ENCODE data around the gene DNAJB13.

- TF ChIP-seq, protein P1, sequence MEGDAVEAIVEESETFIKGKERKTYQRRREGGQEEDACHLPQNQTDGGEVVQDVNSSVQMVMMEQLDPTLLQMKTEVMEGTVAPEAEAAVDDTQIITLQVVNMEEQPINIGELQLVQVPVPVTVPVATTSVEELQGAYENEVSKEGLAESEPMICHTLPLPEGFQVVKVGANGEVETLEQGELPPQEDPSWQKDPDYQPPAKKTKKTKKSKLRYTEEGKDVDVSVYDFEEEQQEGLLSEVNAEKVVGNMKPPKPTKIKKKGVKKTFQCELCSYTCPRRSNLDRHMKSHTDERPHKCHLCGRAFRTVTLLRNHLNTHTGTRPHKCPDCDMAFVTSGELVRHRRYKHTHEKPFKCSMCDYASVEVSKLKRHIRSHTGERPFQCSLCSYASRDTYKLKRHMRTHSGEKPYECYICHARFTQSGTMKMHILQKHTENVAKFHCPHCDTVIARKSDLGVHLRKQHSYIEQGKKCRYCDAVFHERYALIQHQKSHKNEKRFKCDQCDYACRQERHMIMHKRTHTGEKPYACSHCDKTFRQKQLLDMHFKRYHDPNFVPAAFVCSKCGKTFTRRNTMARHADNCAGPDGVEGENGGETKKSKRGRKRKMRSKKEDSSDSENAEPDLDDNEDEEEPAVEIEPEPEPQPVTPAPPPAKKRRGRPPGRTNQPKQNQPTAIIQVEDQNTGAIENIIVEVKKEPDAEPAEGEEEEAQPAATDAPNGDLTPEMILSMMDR (IDR thresholded peaks at IDR 0.05; ENCODE audit: insufficient read depth, low read length), result no peak
- no peak for TF ChIP-seq POLR2AphosphoS5 (IDR thresholded peaks at IDR 0.05; ENCODE audit: low read depth)
- TF ChIP-seq GABPA (IDR thresholded peaks at IDR 0.05; ENCODE audit: low read depth), result no peak
- no peak for TF ChIP-seq SPI1 (IDR thresholded peaks at IDR 0.05; ENCODE audit: borderline replicate concordance, low read depth)
Observed at GRCh38 chr11:74019860-74020259, 69.0 kb downstream of the DNAJB13 start.

All from HL-60 (cell line).